OCI-LY1 (cell line): Measurements from ENCODE around the gene NOL8.

ENCODE experiments used
- H2AFZ ChIP-seq: fragments of 200-600 bp; sonication (generic), shearing (Covaris generic); 2 replicates; pipeline ENCODE4 v1.6.0; 2014; ENCODE audit warnings: antibody characterized with exemption, mild to moderate bottlenecking, low read length
- H3F3A ChIP-seq: fragments of 200-600 bp; sonication (generic), shearing (Covaris generic); 2 replicates; pipeline ENCODE4 v1.6.0; 2014; ENCODE audit warnings: mild to moderate bottlenecking, antibody characterized with exemption, low read length, moderate library complexity; ENCODE audit not compliant: insufficient read depth
- H3K27ac ChIP-seq: fragments of 200-600 bp; sonication (generic); 2 replicates; pipeline ENCODE4 v1.5.1; 2014; ENCODE audit warnings: low read length, mixed run types, mild to moderate bottlenecking, low read depth; ENCODE audit not compliant: poor library complexity, severe bottlenecking
- H3K27me3 ChIP-seq: fragments of 200-600 bp; sonication (generic); 2 replicates; pipeline ENCODE4 v1.6.0; 2014; ENCODE audit warnings: antibody characterized with exemption, mild to moderate bottlenecking, low read length, moderate library complexity; ENCODE audit not compliant: insufficient read depth
- H3K36me3 ChIP-seq: fragments of 200-600 bp; sonication (generic); 2 replicates; pipeline ENCODE4 v1.6.1; 2014; ENCODE audit warnings: mild to moderate bottlenecking, antibody characterized with exemption, low read length, moderate library complexity, mixed read lengths; ENCODE audit not compliant: insufficient read depth
- H3K4me1 ChIP-seq: fragments of 200-600 bp; sonication (generic); 2 replicates; pipeline ENCODE4 v1.5.1; 2014; ENCODE audit warnings: mild to moderate bottlenecking, low read length, moderate library complexity; ENCODE audit not compliant: insufficient read depth, severe bottlenecking
- H3K4me2 ChIP-seq: fragments of 200-600 bp; sonication (generic), shearing (Covaris generic); 2 replicates; pipeline ENCODE4 v1.6.1; 2014; ENCODE audit warnings: low read length
- H3K4me3 ChIP-seq: fragments of 200-600 bp; sonication (generic); 2 replicates; pipeline ENCODE4 v1.5.1; 2014; ENCODE audit warnings: low read length, low read depth, mild to moderate bottlenecking, mixed read lengths; ENCODE audit not compliant: poor library complexity, severe bottlenecking
- H3K79me2 ChIP-seq: fragments of 200-600 bp; shearing (Covaris generic); 2 replicates; pipeline ENCODE4 v1.6.1; 2016; ENCODE audit warnings: mixed run types, low read length, mixed read lengths; ENCODE audit not compliant: insufficient read depth
- H3K9ac ChIP-seq: fragments of 200-600 bp; sonication (generic), shearing (Covaris generic); 2 replicates; pipeline ENCODE4 v1.6.1; 2014; ENCODE audit warnings: mild to moderate bottlenecking, low read length, mixed read lengths
- H3K9me2 ChIP-seq: fragments of 200-600 bp; sonication (generic), shearing (Covaris generic); 2 replicates; pipeline ENCODE4 v1.6.1; 2014; ENCODE audit warnings: low read depth, mild to moderate bottlenecking, low read length, mixed read lengths
- H3K9me3 ChIP-seq: fragments of 200-600 bp; shearing (Covaris generic); 2 replicates; pipeline ENCODE4 v1.6.1; 2014; ENCODE audit warnings: low read length, mixed read lengths
- H4K20me1 ChIP-seq: fragments of 200-600 bp; sonication (generic), shearing (Covaris generic); 2 replicates; pipeline ENCODE4 v1.6.0; 2016; ENCODE audit warnings: mild to moderate bottlenecking, low read length; ENCODE audit not compliant: insufficient read depth
- EZH2 ChIP-seq: fragments of 200-600 bp; sonication (generic), shearing (Covaris generic); IDR thresholded peaks from 2 replicates; pipeline ENCODE4 v1.8.0; 2017; ENCODE audit warnings: borderline replicate concordance, mixed run types, mild to moderate bottlenecking, antibody characterized with exemption, low read length, moderate library complexity, mixed read lengths
- TF ChIP-seq, protein P1 (sequence below): fragments of 200-600 bp; sonication (generic), shearing (Covaris generic); IDR thresholded peaks from 2 replicates; pipeline ENCODE4 v1.5.1; 2017; ENCODE audit warnings: mild to moderate bottlenecking, antibody characterized with exemption, low read length, moderate library complexity, mixed read lengths

The NOL8 gene

DNA sequence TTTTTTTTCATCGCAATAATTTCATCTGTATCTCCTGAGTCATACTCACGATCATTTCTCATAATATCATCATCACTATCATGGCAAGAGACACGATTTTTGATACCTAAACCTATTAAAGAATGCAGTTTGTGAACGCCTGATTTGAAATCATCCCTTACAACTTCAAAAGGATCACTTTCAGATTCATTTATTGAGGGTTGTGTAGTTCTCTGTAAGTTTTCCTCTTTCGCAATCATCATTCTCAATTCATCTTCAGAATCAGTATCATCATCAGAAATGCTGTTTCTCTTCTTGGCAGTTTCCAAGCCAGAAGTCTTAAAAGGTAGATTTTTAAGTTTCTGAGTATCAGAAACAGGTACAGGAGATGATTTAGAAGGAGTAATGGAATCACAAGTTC, 9.7 kb downstream of the NOL8 start:
- no peak for TF ChIP-seq EZH2
- TF ChIP-seq, protein P1, sequence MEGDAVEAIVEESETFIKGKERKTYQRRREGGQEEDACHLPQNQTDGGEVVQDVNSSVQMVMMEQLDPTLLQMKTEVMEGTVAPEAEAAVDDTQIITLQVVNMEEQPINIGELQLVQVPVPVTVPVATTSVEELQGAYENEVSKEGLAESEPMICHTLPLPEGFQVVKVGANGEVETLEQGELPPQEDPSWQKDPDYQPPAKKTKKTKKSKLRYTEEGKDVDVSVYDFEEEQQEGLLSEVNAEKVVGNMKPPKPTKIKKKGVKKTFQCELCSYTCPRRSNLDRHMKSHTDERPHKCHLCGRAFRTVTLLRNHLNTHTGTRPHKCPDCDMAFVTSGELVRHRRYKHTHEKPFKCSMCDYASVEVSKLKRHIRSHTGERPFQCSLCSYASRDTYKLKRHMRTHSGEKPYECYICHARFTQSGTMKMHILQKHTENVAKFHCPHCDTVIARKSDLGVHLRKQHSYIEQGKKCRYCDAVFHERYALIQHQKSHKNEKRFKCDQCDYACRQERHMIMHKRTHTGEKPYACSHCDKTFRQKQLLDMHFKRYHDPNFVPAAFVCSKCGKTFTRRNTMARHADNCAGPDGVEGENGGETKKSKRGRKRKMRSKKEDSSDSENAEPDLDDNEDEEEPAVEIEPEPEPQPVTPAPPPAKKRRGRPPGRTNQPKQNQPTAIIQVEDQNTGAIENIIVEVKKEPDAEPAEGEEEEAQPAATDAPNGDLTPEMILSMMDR = no peak
- Histone ChIP-seq H3K27ac (no peak overlapping the region), H3K4me3 (no peak overlapping the region), H4K20me1 (no peaks in the 10 kb centered on the region), H3K9me2 (no peaks in the 10 kb centered on the region), H3K4me2 (no peak overlapping the region), H3F3A (no peaks in the 10 kb centered on the region), H3K4me1 (no peaks in the 10 kb centered on the region), H3K27me3 (no peaks in the 10 kb centered on the region), H3K9me3 (no peaks in the 10 kb centered on the region), H2AFZ (no peak overlapping the region), H3K79me2 (no peaks in the 10 kb centered on the region), H3K36me3 (peaks cover 82% of the 10 kb centered on the region), H3K9ac (no peak overlapping the region)

DNA sequence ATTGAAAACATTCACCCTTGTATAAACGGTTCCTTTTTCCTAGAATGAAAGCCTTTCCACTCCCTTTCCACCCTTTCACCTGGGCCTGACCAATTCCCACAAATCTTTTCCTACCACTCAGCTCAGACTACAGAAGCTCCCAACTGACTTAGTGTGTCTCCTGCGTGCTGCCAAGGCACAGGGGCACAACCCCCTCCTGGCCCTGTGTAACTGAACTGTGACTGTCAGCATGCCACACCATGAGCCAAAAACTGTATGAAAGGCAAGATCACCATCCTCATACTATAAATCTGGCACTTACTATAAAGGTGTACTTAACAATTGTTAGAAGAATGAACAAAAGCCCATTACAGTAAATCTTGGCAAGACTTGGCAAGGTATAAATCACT, 11.5 kb downstream of the NOL8 start:
- Histone ChIP-seq H3K9me2 (no peaks in the 10 kb centered on the region), H3K27me3 (no peaks in the 10 kb centered on the region), H2AFZ (no peak overlapping the region), H3K4me1 (no peaks in the 10 kb centered on the region), H4K20me1 (no peaks in the 10 kb centered on the region), H3K27ac (no peak overlapping the region), H3F3A (no peaks in the 10 kb centered on the region), H3K9me3 (no peaks in the 10 kb centered on the region), H3K9ac (no peak overlapping the region), H3K36me3 (peaks cover 82% of the 10 kb centered on the region), H3K4me2 (no peak overlapping the region), H3K4me3 (no peak overlapping the region), H3K79me2 (no peaks in the 10 kb centered on the region)
- TF ChIP-seq EZH2 = no peak
- TF ChIP-seq, protein P1 = no peak

DNA sequence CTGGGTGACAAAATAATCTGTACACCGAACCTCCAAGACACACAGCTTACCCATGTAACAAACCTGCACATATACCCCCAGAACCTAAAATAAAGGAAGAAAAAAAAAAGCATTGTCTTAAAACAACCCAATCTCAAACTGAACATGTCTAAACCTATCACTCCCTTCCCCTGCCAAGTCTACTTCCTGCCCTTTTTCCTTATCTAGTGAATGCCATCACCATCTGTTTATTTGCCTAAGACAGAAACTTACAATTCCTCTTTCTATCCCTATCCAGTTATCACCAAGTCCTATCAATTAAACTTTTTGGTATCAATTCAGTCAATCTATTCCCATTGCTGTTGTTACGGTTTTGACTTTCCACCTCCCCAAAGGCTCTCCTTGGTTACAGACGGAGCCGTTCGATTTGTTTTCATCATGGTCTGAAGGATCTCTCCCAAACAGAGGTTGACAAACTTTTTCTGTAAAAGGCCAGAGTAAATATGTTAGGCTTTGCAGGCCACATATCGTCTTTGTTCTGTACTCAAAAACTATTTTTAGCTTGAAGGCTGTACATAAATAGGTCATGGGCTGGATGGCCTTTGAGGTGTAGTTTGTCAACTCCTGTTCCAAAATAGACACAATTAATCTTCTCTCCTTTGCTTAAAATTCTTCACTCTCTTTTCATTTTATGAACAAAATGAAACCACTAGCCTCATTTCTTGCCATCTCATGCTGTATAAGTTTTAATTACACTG, 12.1 kb downstream of the NOL8 start:
- Histone ChIP-seq H3K27me3 (no peaks in the 10 kb centered on the region), H3K79me2 (no peaks in the 10 kb centered on the region), H4K20me1 (no peaks in the 10 kb centered on the region), H3K27ac (no peak overlapping the region), H3K4me2 (no peak overlapping the region), H3F3A (no peaks in the 10 kb centered on the region), H3K4me1 (no peaks in the 10 kb centered on the region), H3K4me3 (no peak overlapping the region), H2AFZ (no peak overlapping the region), H3K36me3 (peaks cover 82% of the 10 kb centered on the region), H3K9ac (no peak overlapping the region), H3K9me2 (no peaks in the 10 kb centered on the region), H3K9me3 (no peaks in the 10 kb centered on the region)
- no peak for TF ChIP-seq EZH2
- TF ChIP-seq, protein P1 = no peak
